Measurements from ENCODE around the gene COL26A1. TPM values are rescaled to one million over a fixed set of nuclear protein-coding genes. Genes with fewer than 3 reads are reported as not detected.
"Not testable (repeated sequence)": the region's sequence is repeated elsewhere in the genome, so short reads cannot be mapped to it uniquely, and the experiment has no call there.

The COL26A1 gene
- total RNA-seq, 1 experiment from 2014 or later: 0.20 TPM

DNA sequence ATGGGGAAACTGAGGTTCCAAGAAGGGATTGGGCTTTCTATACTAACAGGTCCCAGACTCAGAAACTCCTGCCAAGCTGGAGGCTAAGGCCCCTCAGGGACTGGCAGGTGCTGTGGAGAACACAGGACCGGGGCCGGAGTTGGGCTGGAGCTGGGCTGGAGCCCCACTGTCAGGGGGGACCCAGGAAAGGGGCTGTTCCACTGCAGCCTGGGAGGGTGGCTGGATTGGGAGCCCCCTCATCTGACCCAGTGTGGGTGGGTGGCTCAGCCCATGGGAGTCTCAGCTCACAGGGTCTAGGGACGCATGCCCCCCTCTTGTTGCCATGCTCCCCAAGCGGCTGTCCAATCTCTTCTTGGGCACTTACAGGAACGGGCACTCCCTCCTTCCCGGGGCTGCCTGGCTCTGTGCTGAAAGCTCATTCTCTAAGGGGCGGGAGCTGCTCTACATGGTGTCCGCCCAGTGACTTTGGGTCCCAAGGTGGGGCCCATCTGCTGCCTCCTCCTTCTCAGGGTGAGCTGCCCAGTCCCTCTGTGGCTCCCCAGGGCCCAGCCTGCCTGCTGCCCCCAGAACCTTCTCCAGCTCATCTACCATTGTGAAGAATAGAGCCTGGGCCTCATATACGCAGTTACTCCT lies 139.9 kb downstream of the COL26A1 start:
- TF ChIP-seq, protein P1, sequence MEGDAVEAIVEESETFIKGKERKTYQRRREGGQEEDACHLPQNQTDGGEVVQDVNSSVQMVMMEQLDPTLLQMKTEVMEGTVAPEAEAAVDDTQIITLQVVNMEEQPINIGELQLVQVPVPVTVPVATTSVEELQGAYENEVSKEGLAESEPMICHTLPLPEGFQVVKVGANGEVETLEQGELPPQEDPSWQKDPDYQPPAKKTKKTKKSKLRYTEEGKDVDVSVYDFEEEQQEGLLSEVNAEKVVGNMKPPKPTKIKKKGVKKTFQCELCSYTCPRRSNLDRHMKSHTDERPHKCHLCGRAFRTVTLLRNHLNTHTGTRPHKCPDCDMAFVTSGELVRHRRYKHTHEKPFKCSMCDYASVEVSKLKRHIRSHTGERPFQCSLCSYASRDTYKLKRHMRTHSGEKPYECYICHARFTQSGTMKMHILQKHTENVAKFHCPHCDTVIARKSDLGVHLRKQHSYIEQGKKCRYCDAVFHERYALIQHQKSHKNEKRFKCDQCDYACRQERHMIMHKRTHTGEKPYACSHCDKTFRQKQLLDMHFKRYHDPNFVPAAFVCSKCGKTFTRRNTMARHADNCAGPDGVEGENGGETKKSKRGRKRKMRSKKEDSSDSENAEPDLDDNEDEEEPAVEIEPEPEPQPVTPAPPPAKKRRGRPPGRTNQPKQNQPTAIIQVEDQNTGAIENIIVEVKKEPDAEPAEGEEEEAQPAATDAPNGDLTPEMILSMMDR (conservative IDR thresholded peaks at IDR 0.05): no peak
- TF ChIP-seq EZH2 (IDR thresholded peaks at IDR 0.05; ENCODE audit: low read depth): no peak
- Histone ChIP-seq H3K9me2 (ENCODE audit: insufficient read depth) (no peaks in the 10 kb centered on the region), H2AFZ (no peak overlapping the region), H3F3A (ENCODE audit: insufficient read depth, low read depth) (no peaks in the 10 kb centered on the region), H3K36me3 (ENCODE audit: low read depth) (no peaks in the 10 kb centered on the region), H3K9me3 (ENCODE audit: insufficient read depth, low read depth) (no peaks in the 10 kb centered on the region), H3K4me2 (no peak overlapping the region), H3K4me1 (replicated peaks; ENCODE audit: insufficient read depth) (no peaks in the 10 kb centered on the region), H3K27me3 (ENCODE audit: insufficient read depth, low read depth) (peaks cover 29% of the 10 kb centered on the region), H3K4me3 (no peak overlapping the region), H4K20me1 (ENCODE audit: insufficient read depth) (no peaks in the 10 kb centered on the region), H3K79me2 (ENCODE audit: low read depth) (no peaks in the 10 kb centered on the region), H3K27ac (no peak overlapping the region)
- intact Hi-C loops (cut with micrococcal nuclease; ENCODE audit: unreplicated experiment): loop anchor here (10.0 kb wide), 1 partner anchor 178 kb away; the partner anchor contains the start of gene IFT22
- no peak for DNase-seq
- CTCF ChIA-PET: interaction anchor here (0.6 kb wide), 1 partner anchor 359 kb away, joined by 3 read pairs; no protein-coding TSS in a partner anchor
- POLR2A ChIA-PET (ENCODE audit: unreplicated experiment): no interaction called here
- BruUV-seq (replicated peaks): no TSS peak

GRCh38 chr7:101505510-101505909 lies 142.8 kb downstream of the COL26A1 start:
- BruUV-seq (replicated peaks); H2AFZ ChIP-seq; H3K79me2 ChIP-seq (ENCODE audit: low read depth); DNase-seq; H3K36me3 ChIP-seq (ENCODE audit: low read depth); H3K9me3 ChIP-seq (ENCODE audit: insufficient read depth, low read depth); H3K4me1 ChIP-seq (replicated peaks; ENCODE audit: insufficient read depth); H3K27ac ChIP-seq; H3K4me2 ChIP-seq; H3F3A ChIP-seq (ENCODE audit: insufficient read depth, low read depth); H3K9me2 ChIP-seq (ENCODE audit: insufficient read depth); H3K4me3 ChIP-seq; POLR2A ChIA-PET (ENCODE audit: unreplicated experiment); H4K20me1 ChIP-seq (ENCODE audit: insufficient read depth): not testable (repeated sequence)
- CTCF ChIA-PET: interaction anchor here (0.5 to 0.6 kb wide), 2 partner anchors 11 to 101 kb away, joined by 3 to 4 read pairs; no protein-coding TSS in a partner anchor
- intact Hi-C loops (cut with micrococcal nuclease; ENCODE audit: unreplicated experiment): loop anchor here (5.0 to 10.0 kb wide), 2 partner anchors 63 to 181 kb away; partner anchors contain the start of gene IFT22
- H3K27me3 ChIP-seq (ENCODE audit: insufficient read depth, low read depth): peaks cover 50% of the 10 kb centered on the region

DNA sequence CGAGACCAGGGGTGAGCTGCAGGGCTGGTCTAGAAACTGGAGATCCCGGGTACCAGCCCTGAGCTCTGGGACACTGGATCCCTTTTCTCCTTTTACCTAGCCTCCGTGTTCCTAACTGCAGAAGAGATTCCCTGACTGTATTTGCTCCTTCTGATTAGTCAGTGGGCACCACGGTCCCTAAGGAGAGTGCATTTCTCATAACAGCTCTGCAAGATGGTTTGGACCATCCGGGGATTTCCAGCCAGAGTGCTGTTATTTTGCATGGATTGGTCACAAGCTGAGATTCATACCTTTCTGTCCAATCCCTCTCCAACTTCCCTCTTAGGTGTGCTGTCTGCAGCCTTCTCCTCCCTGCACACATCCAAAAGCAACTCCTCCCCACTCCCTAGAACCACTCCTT lies 143.9 kb downstream of the COL26A1 start:
- no peak for TF ChIP-seq EZH2 (IDR thresholded peaks at IDR 0.05; ENCODE audit: low read depth)
- TF ChIP-seq, protein P1 (conservative IDR thresholded peaks at IDR 0.05): no peak
- Histone ChIP-seq H3F3A (ENCODE audit: insufficient read depth, low read depth) (no peaks in the 10 kb centered on the region), H3K79me2 (ENCODE audit: low read depth) (no peaks in the 10 kb centered on the region), H4K20me1 (ENCODE audit: insufficient read depth) (no peaks in the 10 kb centered on the region), H3K4me3 (no peak overlapping the region), H3K4me1 (replicated peaks; ENCODE audit: insufficient read depth) (no peaks in the 10 kb centered on the region), H3K36me3 (ENCODE audit: low read depth) (no peaks in the 10 kb centered on the region), H3K9me2 (ENCODE audit: insufficient read depth) (no peaks in the 10 kb centered on the region), H2AFZ (no peak overlapping the region), H3K27me3 (ENCODE audit: insufficient read depth, low read depth) (peaks cover 53% of the 10 kb centered on the region), H3K27ac (no peak overlapping the region), H3K4me2 (no peak overlapping the region), H3K9me3 (ENCODE audit: insufficient read depth, low read depth) (no peaks in the 10 kb centered on the region)
- DNase-seq: no peak
- ChIA-PET POLR2A (ENCODE audit: unreplicated experiment) (interaction anchor here (0.7 kb wide), 1 partner anchor 140 kb away, joined by 7 read pairs; no protein-coding TSS in a partner anchor), CTCF (interaction anchor here (0.6 to 1.0 kb wide), 2 partner anchors 36 to 680 kb away, joined by 3 to 4 read pairs; no protein-coding TSS in a partner anchor)
- BruUV-seq (replicated peaks): no TSS peak
- intact Hi-C loops (cut with micrococcal nuclease; ENCODE audit: unreplicated experiment): loop anchor here (1.0 to 10.0 kb wide), 5 partner anchors 64 to 224 kb away; partner anchors contain the start of gene IFT22

Data from PC-9 (cell line).